ENCODE measurements around the gene GCLC.
A peak's percentile ranks its signal among the peaks of the same experiment; 100 is the strongest.
"Not testable (repeated sequence)": the region's sequence is repeated elsewhere in the genome, so short reads cannot be mapped to it uniquely, and the experiment has no call there.

Gene GCLC

GRCh38 chr6:53582963-53583362 lies 38.1 kb upstream of the GCLC start:
- Histone ChIP-seq H3K9me3 (ENCODE audit: control insufficient read depth in 5 of 5, low read length in 5 of 5) (no peaks in the 10 kb centered on the region), H3K27me3 (ENCODE audit: control insufficient read depth in 5 of 5, insufficient read depth in 4 of 5, low read length in 5 of 5) (no peaks in the 10 kb centered on the region), H3K4me1 (ENCODE audit: control insufficient read depth in 5 of 5, insufficient read depth in 5 of 5, low read length in 5 of 5) (peaks cover 0 to 18% (median 16%) of the 10 kb centered on the region in 5 donors), H3K4me3 (ENCODE audit: low read depth in 1 of 5, low read length in 5 of 5) (no peak overlapping the region), H3K27ac (ENCODE audit: low read depth, low read length) (no peak overlapping the region), H3K9ac (ENCODE audit: low read length in 5 of 5) (no peak overlapping the region), H3K36me3 (ENCODE audit: control insufficient read depth in 5 of 5, insufficient read depth in 5 of 5, low read length in 5 of 5) (no peaks in the 10 kb centered on the region)

GRCh38 chr6:53581856-53582255 lies 37.0 kb upstream of the GCLC start:
- H3K27ac ChIP-seq (ENCODE audit: low read depth, low read length), result no peak overlapping the region
- H3K4me3 ChIP-seq (ENCODE audit: low read depth in 1 of 5, low read length in 5 of 5), result no peak overlapping the region
- no peaks in the 10 kb centered on the region for H3K27me3 ChIP-seq (ENCODE audit: control insufficient read depth in 5 of 5, insufficient read depth in 4 of 5, low read length in 5 of 5)
- H3K36me3 ChIP-seq (ENCODE audit: control insufficient read depth in 5 of 5, insufficient read depth in 5 of 5, low read length in 5 of 5), result no peaks in the 10 kb centered on the region
- H3K9ac ChIP-seq (ENCODE audit: low read length in 5 of 5), result no peak overlapping the region
- H3K9me3 ChIP-seq (ENCODE audit: control insufficient read depth in 5 of 5, low read length in 5 of 5), result no peaks in the 10 kb centered on the region
- peaks cover 0 to 18% (median 16%) of the 10 kb centered on the region in 5 donors for H3K4me1 ChIP-seq (ENCODE audit: control insufficient read depth in 5 of 5, insufficient read depth in 5 of 5, low read length in 5 of 5)

GRCh38 chr6:53581173-53581773 lies 36.4 kb upstream of the GCLC start:
- H3K9ac ChIP-seq (ENCODE audit: low read length in 5 of 5), result no peak overlapping the region
- peak overlapping the region; percentile 33 for H3K27ac ChIP-seq (ENCODE audit: low read depth, low read length)
- no peaks in the 10 kb centered on the region for H3K36me3 ChIP-seq (ENCODE audit: control insufficient read depth in 5 of 5, insufficient read depth in 5 of 5, low read length in 5 of 5)
- H3K4me1 ChIP-seq (ENCODE audit: control insufficient read depth in 5 of 5, insufficient read depth in 5 of 5, low read length in 5 of 5), result peaks cover 0 to 18% (median 16%) of the 10 kb centered on the region in 5 donors
- H3K4me3 ChIP-seq (ENCODE audit: low read depth in 1 of 5, low read length in 5 of 5), result no peak overlapping the region
- H3K9me3 ChIP-seq (ENCODE audit: control insufficient read depth in 5 of 5, low read length in 5 of 5), result no peaks in the 10 kb centered on the region
- no peaks in the 10 kb centered on the region for H3K27me3 ChIP-seq (ENCODE audit: control insufficient read depth in 5 of 5, insufficient read depth in 4 of 5, low read length in 5 of 5)

GRCh38 chr6:53579338-53579737 lies 34.4 kb upstream of the GCLC start:
- Histone ChIP-seq H3K9me3 (ENCODE audit: control insufficient read depth in 5 of 5, low read length in 5 of 5) (no peaks in the 10 kb centered on the region), H3K27me3 (ENCODE audit: control insufficient read depth in 5 of 5, insufficient read depth in 4 of 5, low read length in 5 of 5) (no peaks in the 10 kb centered on the region), H3K4me3 (ENCODE audit: low read depth in 1 of 5, low read length in 5 of 5) (no peak overlapping the region), H3K4me1 (ENCODE audit: control insufficient read depth in 5 of 5, insufficient read depth in 5 of 5, low read length in 5 of 5) (peaks cover 0 to 18% (median 16%) of the 10 kb centered on the region in 5 donors), H3K9ac (ENCODE audit: low read length in 5 of 5) (no peak overlapping the region), H3K36me3 (ENCODE audit: control insufficient read depth in 5 of 5, insufficient read depth in 5 of 5, low read length in 5 of 5) (no peaks in the 10 kb centered on the region), H3K27ac (ENCODE audit: low read depth, low read length) (no peak overlapping the region)

GRCh38 chr6:53578371-53578770 lies 33.5 kb upstream of the GCLC start:
- Histone ChIP-seq H3K27ac (ENCODE audit: low read depth, low read length) (no peak overlapping the region), H3K4me1 (ENCODE audit: control insufficient read depth in 5 of 5, insufficient read depth in 5 of 5, low read length in 5 of 5) (peaks cover 0 to 18% (median 16%) of the 10 kb centered on the region in 5 donors), H3K9ac (ENCODE audit: low read length in 5 of 5) (no peak overlapping the region), H3K27me3 (ENCODE audit: control insufficient read depth in 5 of 5, insufficient read depth in 4 of 5, low read length in 5 of 5) (no peaks in the 10 kb centered on the region), H3K4me3 (ENCODE audit: low read depth in 1 of 5, low read length in 5 of 5) (no peak overlapping the region), H3K9me3 (ENCODE audit: control insufficient read depth in 5 of 5, low read length in 5 of 5) (no peaks in the 10 kb centered on the region), H3K36me3 (ENCODE audit: control insufficient read depth in 5 of 5, insufficient read depth in 5 of 5, low read length in 5 of 5) (no peaks in the 10 kb centered on the region)

GRCh38 chr6:53573299-53573698 lies 28.4 kb upstream of the GCLC start:
- H3K27ac ChIP-seq (ENCODE audit: low read depth, low read length), result no peak overlapping the region
- H3K9me3 ChIP-seq (ENCODE audit: control insufficient read depth in 5 of 5, low read length in 5 of 5), result no peaks in the 10 kb centered on the region
- no peak overlapping the region for H3K4me3 ChIP-seq (ENCODE audit: low read depth in 1 of 5, low read length in 5 of 5)
- H3K4me1 ChIP-seq (ENCODE audit: control insufficient read depth in 5 of 5, insufficient read depth in 5 of 5, low read length in 5 of 5), result peaks cover 0 to 10% (median 0%) of the 10 kb centered on the region in 5 donors
- no peak overlapping the region for H3K9ac ChIP-seq (ENCODE audit: low read length in 5 of 5)
- no peaks in the 10 kb centered on the region for H3K27me3 ChIP-seq (ENCODE audit: control insufficient read depth in 5 of 5, insufficient read depth in 4 of 5, low read length in 5 of 5)
- H3K36me3 ChIP-seq (ENCODE audit: control insufficient read depth in 5 of 5, insufficient read depth in 5 of 5, low read length in 5 of 5), result no peaks in the 10 kb centered on the region

GRCh38 chr6:53572379-53572778 lies 27.5 kb upstream of the GCLC start:
- peaks cover 0 to 12% (median 0%) of the 10 kb centered on the region in 5 donors for H3K4me1 ChIP-seq (ENCODE audit: control insufficient read depth in 5 of 5, insufficient read depth in 5 of 5, low read length in 5 of 5)
- H3K27me3 ChIP-seq (ENCODE audit: control insufficient read depth in 5 of 5, insufficient read depth in 4 of 5, low read length in 5 of 5); H3K4me3 ChIP-seq (ENCODE audit: low read depth in 1 of 5, low read length in 5 of 5): not testable (repeated sequence)

GRCh38 chr6:53568776-53569616 lies 24.1 kb upstream of the GCLC start:
- Histone ChIP-seq H3K27me3 (ENCODE audit: control insufficient read depth in 5 of 5, insufficient read depth in 4 of 5, low read length in 5 of 5) (no peaks in the 10 kb centered on the region), H3K4me1 (ENCODE audit: control insufficient read depth in 5 of 5, insufficient read depth in 5 of 5, low read length in 5 of 5) (peaks cover 0 to 12% (median 0%) of the 10 kb centered on the region in 5 donors), H3K36me3 (ENCODE audit: control insufficient read depth in 5 of 5, insufficient read depth in 5 of 5, low read length in 5 of 5) (no peaks in the 10 kb centered on the region), H3K9me3 (ENCODE audit: control insufficient read depth in 5 of 5, low read length in 5 of 5) (no peaks in the 10 kb centered on the region), H3K27ac (ENCODE audit: low read depth, low read length) (no peak overlapping the region), H3K4me3 (ENCODE audit: low read depth in 1 of 5, low read length in 5 of 5) (no peak overlapping the region), H3K9ac (ENCODE audit: low read length in 5 of 5) (no peak overlapping the region)

More at GRCh38 chr6:53572379-53572778, 27.5 kb upstream of the GCLC start:
- H3K9ac ChIP-seq (ENCODE audit: low read length in 5 of 5); H3K9me3 ChIP-seq (ENCODE audit: control insufficient read depth in 5 of 5, low read length in 5 of 5); H3K36me3 ChIP-seq (ENCODE audit: control insufficient read depth in 5 of 5, insufficient read depth in 5 of 5, low read length in 5 of 5); H3K27ac ChIP-seq (ENCODE audit: low read depth, low read length): not testable (repeated sequence)

- no peaks in the 10 kb centered on the region for H3K9me3 ChIP-seq (ENCODE audit: control insufficient read depth in 5 of 5, low read length in 5 of 5)
- peaks cover 0 to 12% (median 0%) of the 10 kb centered on the region in 5 donors for H3K4me1 ChIP-seq (ENCODE audit: control insufficient read depth in 5 of 5, insufficient read depth in 5 of 5, low read length in 5 of 5)
- H3K27me3 ChIP-seq (ENCODE audit: control insufficient read depth in 5 of 5, insufficient read depth in 4 of 5, low read length in 5 of 5), result no peaks in the 10 kb centered on the region
- no peak overlapping the region for H3K9ac ChIP-seq (ENCODE audit: low read length in 5 of 5)
- H3K4me3 ChIP-seq (ENCODE audit: low read depth in 1 of 5, low read length in 5 of 5), result no peak overlapping the region
- no peaks in the 10 kb centered on the region for H3K36me3 ChIP-seq (ENCODE audit: control insufficient read depth in 5 of 5, insufficient read depth in 5 of 5, low read length in 5 of 5)
- no peak overlapping the region for H3K27ac ChIP-seq (ENCODE audit: low read depth, low read length)
These were observed 22.8 kb upstream of the GCLC start for GRCh38 chr6:53567701-53568100.

- Histone ChIP-seq H3K27me3 (ENCODE audit: control insufficient read depth in 5 of 5, insufficient read depth in 4 of 5, low read length in 5 of 5) (no peaks in the 10 kb centered on the region), H3K4me1 (ENCODE audit: control insufficient read depth in 5 of 5, insufficient read depth in 5 of 5, low read length in 5 of 5) (peaks cover 0 to 12% (median 0%) of the 10 kb centered on the region in 5 donors), H3K36me3 (ENCODE audit: control insufficient read depth in 5 of 5, insufficient read depth in 5 of 5, low read length in 5 of 5) (no peaks in the 10 kb centered on the region), H3K27ac (ENCODE audit: low read depth, low read length) (no peak overlapping the region), H3K9ac (ENCODE audit: low read length in 5 of 5) (no peak overlapping the region), H3K9me3 (ENCODE audit: control insufficient read depth in 5 of 5, low read length in 5 of 5) (no peaks in the 10 kb centered on the region), H3K4me3 (ENCODE audit: low read depth in 1 of 5, low read length in 5 of 5) (no peak overlapping the region)
These were observed 21.9 kb upstream of the GCLC start for GRCh38 chr6:53566755-53567154.

All from subcutaneous abdominal adipose tissue (tissue), 5 donors.